Hematopoietic multipotent progenitor cell (in vitro differentiated cells): ENCODE data around the gene FEN1. TPM values are rescaled to one million over a fixed set of nuclear protein-coding genes. Genes with fewer than 3 reads are reported as not detected.

Source experiments
- DNase-seq, 3 donors: peaks; one replicate each; pipeline ENCODE4 v3.0.0-alpha.2; 2011 to 2015; ENCODE audit warnings: low read depth in 2 of 3, low spot score in 2 of 3
- total RNA-seq: library from RNA; depleted of rRNA; stranded (reverse); fragments of >200 nt; gene quantifications from one replicate; pipeline ENCODE4 v1.2.3, GENCODE V29; 2012

Gene FEN1, protein sequence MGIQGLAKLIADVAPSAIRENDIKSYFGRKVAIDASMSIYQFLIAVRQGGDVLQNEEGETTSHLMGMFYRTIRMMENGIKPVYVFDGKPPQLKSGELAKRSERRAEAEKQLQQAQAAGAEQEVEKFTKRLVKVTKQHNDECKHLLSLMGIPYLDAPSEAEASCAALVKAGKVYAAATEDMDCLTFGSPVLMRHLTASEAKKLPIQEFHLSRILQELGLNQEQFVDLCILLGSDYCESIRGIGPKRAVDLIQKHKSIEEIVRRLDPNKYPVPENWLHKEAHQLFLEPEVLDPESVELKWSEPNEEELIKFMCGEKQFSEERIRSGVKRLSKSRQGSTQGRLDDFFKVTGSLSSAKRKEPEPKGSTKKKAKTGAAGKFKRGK
- total RNA-seq: 31.5 TPM

DNA sequence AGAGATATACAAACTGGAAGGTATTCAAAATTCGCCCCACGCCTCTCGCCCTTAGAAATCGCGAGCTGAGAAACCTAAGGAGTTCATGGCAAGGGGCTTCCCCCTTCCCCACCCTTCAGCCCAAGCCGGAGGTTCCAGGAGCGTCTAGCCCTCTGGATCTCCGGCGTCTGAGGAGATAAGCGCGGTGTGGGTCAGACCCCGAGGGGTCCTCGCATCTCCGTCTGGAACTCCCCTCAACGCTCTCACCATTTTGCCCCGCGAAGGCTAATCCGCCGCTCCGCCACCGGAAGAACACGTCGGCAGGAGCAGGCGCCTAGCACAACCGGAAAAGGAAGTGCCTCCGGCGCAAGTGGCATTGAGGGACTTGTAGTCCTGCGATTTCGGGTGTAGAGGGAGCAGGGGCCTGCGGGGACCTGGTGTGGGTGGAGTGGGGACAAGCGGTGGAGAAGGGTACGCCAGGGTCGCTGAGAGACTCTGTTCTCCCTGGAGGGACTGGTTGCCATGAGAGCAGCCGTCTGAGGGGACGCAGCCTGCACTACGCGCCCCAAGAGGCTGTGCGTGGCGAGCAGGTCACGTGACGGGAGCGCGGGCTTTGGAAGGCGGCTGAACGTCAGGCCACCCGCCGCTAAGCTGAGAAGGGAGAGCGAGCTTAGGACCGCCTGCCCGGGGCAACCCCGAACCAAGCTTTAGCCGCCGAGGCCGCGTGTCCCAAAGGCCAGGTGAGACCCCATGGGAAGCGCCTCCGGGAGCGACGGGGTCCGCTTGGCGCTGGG is at the start of gene FEN1, which contains the start of gene TMEM258:
Gene FEN1, plus strand, starts transcription at position 602 of the 773 bp plus-strand sequence. CDS start 2,451 bp downstream, outside the sequence.
Gene TMEM258, minus strand, starts transcription at position 290 of the 773 bp plus-strand sequence. Its CDS starts 41 bp downstream, at position 249.
- DNase-seq: peak; percentile 85 to 95 (median 91)

DNA sequence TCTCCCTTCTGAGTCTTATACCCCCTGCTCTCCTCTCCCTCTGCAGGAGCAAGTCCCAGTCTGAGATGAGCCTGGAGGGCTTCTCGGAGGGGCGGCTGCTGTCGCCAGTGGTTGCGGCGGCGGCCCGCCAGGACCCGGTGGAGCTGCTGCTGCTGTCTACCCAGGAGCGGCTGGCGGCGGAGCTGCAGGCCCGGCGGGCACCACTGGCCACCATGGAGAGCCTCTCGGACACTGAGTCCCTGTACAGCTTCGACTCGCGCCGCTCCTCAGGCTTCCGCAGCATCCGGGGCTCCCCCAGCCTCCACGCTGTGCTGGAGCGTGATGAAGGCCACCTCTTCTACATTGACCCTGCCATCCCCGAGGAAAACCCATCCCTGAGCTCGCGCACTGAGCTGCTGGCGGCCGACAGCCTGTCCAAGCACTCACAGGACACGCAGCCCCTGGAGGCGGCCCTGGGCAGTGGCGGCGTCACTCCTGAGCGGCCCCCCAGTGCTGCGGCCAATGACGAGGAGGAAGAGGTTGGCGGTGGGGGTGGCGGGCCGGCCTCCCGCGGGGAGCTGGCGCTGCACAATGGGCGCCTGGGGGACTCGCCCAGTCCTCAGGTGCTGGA is 49.1 kb upstream of the FEN1 start:
- no peak for DNase-seq

DNA sequence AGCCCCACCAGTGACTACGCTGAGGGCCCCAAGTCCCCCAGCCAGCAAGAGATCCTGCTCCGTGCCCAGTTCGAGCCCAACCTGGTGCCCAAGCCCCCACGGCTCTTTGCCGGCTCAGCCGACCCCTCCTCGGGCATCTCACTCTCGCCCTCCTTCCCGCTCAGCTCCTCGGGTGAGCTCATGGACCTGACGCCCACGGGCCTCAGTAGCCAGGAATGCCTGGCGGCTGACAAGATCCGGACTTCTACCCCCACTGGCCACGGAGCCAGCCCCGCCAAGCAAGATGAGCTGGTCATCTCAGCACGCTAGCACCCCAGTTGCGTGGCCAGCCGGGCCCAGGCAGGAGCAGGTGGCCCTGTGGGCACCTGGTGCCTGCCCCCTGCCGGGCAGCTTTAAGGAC is 48.5 kb upstream of the FEN1 start:
- no peak for DNase-seq

DNA sequence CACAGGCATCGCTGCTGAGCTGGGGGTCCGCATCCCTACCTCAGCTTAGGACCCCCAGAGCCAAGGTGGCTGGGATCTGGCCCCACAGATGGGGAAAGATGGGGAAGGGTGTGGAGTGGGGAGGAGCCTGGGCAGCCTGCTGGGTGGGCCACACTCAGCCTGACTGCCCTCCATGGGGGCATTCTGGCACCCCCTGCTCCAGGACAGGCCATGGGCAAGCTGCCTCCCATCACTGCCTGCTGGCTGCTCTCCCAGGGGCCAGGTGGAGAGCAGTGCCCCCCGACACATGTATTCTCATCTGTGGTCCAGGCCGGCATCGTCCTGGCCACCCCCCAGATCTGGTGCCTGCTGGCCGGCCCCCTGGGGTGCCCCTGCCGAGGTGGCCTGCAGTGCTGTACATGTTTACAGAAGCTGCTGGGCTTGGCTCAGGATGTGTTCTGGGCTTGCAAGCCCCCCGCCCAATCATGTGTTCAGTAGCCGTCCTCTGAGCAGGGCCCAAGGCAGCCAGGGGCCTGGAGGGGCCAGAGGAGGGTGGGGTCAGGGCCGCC is 48.0 kb upstream of the FEN1 start:
- no peak for DNase-seq

DNA sequence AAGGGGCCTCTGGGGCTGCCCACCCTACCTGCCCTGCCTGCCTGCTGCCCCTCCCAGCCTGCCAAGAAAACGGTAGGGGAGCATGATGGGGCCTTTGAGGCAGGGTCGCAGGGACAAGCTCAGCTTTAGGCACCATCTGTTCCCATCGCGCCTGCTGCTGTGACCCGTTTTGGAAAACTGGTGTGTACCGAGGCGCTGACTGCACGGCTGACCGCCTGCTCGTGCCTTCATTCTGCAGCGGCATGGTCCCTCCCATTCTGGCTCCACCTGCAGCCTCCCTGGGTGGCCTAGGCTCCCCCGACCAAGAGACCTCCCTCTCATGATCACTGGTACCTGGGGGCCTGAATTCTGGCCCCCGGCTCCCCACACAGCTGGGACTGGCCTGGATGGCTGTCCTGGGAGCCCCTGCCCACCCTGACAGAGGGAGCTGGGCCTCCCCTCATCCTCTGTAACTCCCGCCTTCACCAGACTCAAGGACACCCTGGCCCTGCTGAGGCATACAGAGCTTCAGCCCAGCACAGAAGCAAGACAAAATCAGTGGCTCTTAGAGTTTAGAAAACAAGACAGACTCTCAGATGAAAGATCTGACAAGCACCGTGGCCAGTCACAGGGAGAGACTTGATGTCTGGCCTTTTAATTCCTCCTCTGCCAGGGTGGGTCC is 46.8 kb upstream of the FEN1 start:
- no peak for DNase-seq

DNA sequence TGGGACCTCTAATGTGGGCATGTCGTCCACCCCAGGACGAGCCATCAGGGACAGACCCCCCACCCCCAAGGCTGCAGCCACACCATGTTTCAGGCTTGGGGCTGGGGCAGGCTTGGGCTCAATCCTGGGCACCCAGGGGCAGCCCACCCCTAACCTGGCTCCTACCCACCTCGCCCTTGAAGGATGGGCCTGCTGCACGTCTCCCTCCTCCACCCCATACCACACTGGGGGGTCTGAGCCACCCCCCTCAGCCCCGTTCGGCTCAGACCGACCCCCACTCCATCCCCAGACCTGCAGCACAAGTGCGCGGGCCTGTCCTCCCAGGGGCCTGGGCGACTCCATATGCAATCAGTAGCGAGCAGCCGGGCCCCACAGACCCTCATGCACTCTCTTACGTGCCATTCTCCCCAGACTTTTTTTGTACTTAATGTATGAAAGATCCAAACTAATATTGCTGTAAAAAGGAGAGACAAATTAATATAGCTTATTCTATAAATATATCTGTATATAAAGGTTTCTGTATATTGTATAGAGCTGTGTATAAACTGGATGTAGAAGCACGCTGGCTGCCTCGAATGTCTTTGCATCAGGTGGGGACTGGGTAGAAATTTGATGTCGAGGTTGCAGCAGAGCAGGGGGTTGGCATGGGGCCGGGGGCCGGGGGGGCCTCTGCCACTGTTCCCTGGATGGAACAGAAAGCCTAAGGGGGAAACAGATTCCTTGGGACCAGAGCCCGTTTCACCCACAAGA is 46.1 kb upstream of the FEN1 start:
- no peak for DNase-seq

DNA sequence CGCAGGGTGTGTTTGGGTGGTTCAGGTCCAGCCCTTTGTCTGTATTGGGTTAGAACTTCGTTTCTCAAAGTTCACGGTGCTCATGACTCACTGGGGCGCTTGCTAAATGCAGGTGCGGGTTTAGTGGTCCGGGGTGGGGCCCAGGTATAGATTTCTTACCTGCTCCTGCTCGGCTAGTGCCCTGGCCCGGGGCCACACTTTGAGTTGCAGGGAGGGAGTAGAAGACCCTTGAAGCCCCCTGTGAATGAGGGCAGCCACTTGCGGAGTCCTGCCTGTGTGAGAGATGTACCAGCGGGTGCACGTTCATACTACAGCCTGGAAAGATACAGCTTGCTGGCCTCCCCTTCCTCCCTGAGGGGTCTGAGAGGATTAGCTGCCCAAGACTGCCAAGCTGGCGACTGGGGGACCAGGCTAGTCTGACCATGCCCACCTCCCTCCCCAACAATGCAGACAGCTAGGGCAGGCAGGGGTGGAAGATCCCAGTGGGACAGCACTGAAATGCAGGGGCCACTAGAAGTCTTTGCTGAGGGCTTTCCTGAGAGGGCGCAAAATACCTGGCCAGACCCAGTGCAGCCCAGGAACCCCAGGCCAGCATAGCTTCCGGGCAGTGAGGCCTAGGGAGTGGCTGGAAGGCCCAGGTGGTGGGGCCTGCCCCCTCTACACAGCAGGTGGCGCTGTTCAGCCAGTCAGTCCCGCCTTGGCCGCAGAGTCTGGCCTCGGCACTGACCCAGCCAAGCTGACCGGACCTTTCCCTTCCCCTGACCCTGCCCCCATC is 45.3 kb upstream of the FEN1 start:
- peak in 1 of 3 donors; percentile 31 for DNase-seq

DNA sequence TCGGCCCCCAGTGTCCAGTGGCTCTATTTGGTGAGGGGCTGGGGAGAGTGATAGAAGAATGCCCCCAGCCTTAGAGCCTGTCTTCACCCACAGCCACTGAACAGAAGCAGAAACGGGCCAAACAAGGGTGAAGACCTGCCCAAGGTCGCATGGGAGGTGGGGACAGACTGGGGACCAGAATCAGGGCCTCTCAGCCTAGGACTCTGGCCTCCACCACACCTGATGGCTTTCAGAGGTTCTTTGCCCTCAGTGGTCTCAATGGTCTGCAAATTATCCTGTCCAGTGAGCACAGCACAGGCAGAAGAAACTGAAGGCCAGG is 44.8 kb upstream of the FEN1 start:
- DNase-seq: no peak

DNA sequence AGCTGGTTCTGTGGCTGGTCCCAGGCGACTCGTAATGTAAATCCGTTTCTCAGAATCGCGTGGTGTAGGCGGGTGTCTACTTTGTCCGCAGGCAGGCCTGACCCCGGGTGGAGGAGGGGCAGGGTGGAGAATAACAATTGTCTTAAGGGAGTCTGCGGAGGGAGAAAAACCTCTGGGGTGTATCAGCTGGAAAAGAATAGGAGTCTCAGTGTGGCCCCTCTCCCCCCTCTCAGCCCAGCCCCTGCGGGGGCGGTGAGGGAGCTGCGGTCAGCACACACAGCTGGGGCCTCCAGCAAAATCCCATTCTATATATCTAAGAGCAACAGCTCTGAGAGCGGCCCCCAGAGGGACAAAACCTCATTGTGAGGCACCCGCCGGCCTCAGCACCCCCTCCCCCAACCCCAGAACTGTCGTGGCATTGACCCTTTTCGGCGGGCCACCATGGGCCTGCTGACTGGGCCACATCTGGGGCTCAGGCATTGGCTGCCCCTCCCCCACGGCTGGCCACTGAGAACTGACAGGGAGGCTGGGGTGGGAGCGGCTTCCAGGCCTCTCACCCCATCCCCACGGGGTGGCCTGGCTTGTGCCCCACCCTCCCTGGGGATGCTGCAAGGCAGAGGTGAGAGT is 43.0 kb upstream of the FEN1 start:
- no peak for DNase-seq

DNA sequence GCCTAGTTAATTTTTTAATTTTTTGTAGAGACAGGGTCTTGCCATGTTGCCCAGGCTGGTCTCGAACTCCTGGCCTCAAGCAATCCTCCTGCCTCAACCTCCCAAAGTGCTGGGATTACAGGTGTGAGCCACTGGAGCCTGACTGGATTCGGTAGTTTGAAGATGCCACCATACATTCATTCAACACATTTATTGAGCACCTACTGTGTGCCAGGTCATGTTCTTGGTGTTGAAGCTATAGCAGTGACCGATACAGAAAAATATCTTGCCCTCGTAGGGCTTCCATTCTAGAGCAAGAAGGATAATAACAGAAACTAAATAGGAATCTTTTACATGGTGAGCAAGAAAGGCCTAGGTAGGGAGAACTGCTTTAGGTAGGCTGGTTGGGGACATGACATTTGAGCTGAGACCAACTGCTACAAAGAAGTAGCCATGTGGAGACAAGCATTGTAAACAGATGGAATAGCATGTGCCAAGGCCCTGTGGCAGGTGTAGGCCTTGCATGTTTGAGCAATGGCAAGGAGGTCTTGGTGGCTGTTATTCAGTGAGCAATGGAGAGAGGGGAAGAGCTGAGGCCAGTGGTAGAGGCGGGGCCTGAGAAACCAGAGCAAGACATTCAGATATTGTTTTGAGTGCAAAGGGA is 42.0 kb upstream of the FEN1 start:
- no peak for DNase-seq

DNA sequence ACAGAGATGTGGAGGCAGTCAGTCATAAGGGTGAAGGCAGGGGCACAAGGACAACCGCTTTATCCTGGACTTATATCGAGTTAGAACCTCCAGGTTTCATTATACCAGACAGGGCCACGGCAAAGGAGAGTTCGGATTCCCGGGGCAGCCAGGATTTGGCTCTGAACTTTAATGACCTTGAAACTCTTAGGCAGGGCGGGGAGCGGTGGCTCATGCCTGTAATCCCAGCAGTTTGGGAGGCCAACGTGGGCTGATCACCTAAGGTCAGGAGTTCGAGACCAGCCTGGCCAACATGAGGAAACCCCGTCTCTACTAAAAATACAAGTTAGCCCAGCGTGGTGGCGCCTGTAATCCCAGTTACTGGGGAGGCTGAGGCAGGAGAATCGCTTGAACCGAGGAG is 41.3 kb upstream of the FEN1 start:
- DNase-seq: no peak

DNA sequence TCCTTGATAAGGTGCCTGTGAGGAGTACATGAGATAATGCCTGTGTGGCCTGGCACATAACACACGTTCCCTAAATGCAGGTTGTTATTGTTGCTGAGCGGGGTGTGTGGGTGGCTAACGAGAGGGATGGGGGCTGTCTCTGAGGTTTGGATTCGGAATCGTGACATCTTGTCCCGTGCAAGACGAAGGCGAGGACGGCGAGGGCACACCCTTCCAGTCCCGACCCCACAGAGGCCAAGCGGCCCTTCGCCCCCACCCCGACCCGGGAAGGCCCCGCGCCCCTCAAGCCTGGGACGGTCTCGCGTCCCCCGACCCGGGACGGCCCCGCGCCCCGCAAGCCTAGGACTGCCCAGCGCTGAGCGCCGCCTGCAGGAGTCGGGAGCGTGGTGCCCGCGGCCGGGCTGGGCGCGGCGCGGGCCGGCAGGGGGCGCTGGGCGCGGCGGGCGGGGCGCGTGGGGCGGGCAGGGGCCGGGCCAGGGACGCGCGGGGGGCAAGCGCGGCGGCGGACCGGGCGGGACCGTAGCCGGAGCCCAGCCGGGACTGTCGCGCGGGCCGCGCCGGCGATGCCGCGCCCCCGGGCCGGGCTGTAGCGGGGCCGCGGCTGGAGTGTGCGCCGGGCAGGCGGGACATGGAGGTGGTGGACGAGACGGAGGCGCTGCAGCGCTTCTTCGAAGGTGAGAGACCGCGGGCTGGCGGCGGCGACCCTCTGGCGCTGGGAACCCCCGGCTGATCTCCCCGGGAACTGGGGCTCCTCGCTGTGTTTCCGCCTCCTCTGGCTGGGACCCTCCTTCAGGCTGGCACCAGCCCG is 40.4 kb upstream of the FEN1 start, which contains the start of gene MYRF:
Gene MYRF, plus strand, starts transcription at position 520 of the 808 bp plus-strand sequence. Its CDS starts 109 bp downstream, at position 629.
- DNase-seq: peak in 2 of 3 donors; percentile 53 to 61

DNA sequence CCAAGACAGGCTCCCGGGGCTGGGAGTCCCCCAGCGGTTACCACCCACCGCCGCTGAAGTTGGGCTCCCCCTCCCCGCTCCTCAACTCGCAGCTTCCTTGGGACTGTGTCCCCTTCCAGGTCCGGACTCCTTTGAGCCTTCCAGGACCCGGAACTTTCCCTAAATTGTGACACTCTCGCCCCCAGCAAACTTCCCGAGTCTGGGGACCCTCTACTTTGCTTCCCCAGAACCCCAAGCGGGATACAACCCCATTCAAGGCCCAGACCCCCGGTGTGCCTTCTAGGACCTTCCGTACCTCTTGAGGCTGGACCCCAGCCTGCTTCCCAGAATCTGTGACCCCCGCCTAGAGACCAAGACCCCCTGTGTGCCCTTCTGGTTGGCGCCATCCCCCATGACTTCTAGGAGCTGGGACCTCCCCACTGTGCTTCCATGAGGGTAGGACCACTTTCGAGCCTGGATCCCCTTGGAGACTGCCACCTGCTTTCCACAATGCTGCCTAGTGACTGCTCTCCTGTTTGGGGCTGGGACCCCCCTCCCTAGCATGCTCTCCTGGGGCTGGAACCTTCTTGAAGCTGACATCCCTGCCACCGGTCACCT is 39.7 kb upstream of the FEN1 start:
- no peak for DNase-seq

DNA sequence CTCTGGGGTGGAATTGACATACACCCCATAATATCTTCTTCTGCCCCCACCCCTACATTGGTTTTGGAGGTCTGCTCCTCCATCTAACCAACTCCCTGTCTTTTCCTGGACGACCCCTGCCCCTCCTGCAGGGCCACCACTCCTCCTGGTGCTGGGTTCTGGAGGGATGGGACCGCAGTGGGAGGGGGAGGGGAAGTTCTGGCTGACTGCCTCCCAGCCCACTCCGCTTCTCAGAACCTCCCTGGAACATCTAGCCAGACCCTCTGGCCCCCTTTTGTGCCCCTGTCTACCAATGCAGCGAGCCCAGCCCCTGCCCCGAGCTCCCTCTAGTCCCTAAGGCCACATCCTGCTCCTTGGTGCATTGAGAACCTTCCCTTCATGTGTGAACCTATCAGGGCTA is 39.0 kb upstream of the FEN1 start:
- no peak for DNase-seq

DNA sequence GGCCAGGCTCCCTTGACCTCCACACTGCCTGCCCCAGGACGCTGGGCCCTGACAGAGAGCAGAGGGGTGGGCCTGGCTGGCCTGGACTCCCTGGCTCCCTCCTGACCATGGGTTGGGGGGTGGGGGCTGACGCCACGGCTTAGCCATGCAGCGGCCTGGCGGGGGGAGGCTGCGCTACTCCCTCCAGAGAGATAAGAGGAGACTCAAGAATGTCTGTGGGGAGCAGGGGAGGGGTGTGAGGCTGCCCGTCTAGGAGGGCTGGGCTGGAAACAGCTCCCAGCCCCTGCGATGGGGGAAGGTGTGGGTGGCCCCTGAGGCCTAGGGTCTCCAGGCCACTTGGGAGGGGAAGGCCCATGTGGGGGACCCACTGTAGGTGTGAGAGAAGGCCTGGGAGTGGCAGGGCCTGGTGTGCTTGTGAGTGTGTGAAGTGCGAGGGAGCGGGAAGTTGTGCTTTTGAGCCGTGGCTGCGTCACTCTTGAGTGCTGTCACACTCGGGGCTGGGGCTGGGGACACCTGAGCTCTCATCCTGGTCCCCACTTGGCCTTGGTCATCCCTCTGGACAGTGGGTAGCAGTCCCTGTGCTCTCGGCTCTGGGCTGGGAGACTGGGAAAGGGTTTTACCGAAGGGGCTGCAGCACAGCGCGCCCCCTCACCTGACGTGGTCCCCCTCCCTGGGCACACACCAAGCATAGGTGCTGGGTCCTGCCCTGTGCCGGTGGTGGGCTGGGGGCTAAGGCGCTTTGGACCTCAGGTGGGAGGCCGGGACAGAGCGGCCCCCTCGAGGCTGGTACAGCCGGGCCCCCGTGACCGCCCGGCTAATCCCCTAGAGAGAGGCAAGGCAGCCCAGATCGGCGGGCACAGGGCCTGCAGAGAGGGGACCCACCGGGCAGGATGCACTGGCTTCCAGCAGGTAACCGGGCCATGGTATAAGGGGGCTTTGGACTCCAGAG is 37.9 kb upstream of the FEN1 start:
- DNase-seq: no peak

DNA sequence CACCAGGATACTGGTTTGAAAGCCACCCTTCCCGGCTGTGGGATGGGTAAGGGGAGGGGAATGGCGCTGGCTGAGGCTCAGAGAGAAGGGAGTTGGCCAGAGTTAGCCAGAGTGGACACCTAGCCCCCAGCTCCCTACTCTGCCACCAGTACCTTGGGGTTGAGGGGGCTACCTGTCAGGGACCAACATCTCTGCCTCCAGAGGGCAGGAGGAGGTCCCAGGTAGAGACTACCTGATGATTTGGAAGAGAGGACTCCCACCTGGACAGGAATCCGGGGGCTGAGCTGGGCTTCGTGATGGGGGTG is 36.6 kb upstream of the FEN1 start:
- DNase-seq: no peak
